ENCODE results near the gene APOBEC3G.

GRCh38 chr22:39130152-39130704 lies 53.2 kb downstream of the APOBEC3G start:
- no peak for TF ChIP-seq CTCF (IDR thresholded peaks at IDR 0.05)
- TF ChIP-seq EZH2 (IDR thresholded peaks at IDR 0.05; ENCODE audit: borderline replicate concordance, insufficient read depth, low read depth, low read length, poor library complexity, severe bottlenecking): no peak
